Mesothelial cell of epicardium (in vitro differentiated cells): ENCODE measurements around the gene GJA4. TPM values are rescaled to one million over a fixed set of nuclear protein-coding genes. Genes with fewer than 3 reads are reported as not detected.

ENCODE experiments used
- DNase-seq, 2 experiments: peaks; one replicate each; pipeline ENCODE4 v3.0.0; 2021; ENCODE audit warnings: low spot score in 2 of 2; ENCODE audit not compliant: unreplicated experiment in 2 of 2
- H3K27ac Mint-ChIP-seq: 2 replicates; pipeline ENCODE4 v1.8.0; 2021; ENCODE audit warnings: mixed read lengths
- H3K27me3 Mint-ChIP-seq: 2 replicates; pipeline ENCODE4 v1.8.0; 2021; ENCODE audit warnings: low read depth, mixed read lengths
- H3K36me3 Mint-ChIP-seq: 2 replicates; pipeline ENCODE4 v1.8.0; 2021; ENCODE audit warnings: mixed read lengths
- H3K4me1 Mint-ChIP-seq: 2 replicates; pipeline ENCODE4 v1.8.0; 2021; ENCODE audit warnings: mixed read lengths
- H3K4me3 Mint-ChIP-seq: 2 replicates; pipeline ENCODE4 v1.8.0; 2021; ENCODE audit warnings: mild to moderate bottlenecking, moderate library complexity, mixed read lengths
- H3K9me3 Mint-ChIP-seq: 2 replicates; pipeline ENCODE4 v1.8.0; 2021; ENCODE audit warnings: mixed read lengths
- CTCF ChIP-seq: fragments of 200-600 bp; sonication (generic); IDR thresholded peaks from one replicate; pipeline ENCODE4 v1.5.0; 2021; ENCODE audit warnings: antibody characterized with exemption; ENCODE audit not compliant: unreplicated experiment
- total RNA-seq: library from RNA; stranded (reverse); gene quantifications from 3 replicates; pipeline ENCODE4 v1.2.1, GENCODE V29; 2021

The GJA4 gene
- total RNA-seq, 1 donor from 2014 or later = not detected

- H3K9me3 Mint-ChIP-seq = no peaks in the 10 kb centered on the region
- H3K36me3 Mint-ChIP-seq = no peaks in the 10 kb centered on the region
- peak; percentile 54 for TF ChIP-seq CTCF
- H3K4me1 Mint-ChIP-seq = peaks cover 4% of the 10 kb centered on the region
- peaks cover 83% of the 10 kb centered on the region for H3K27me3 Mint-ChIP-seq
- peak in 1 of 2 experiments; percentile 72 for DNase-seq
- no peak overlapping the region for H3K27ac Mint-ChIP-seq
- no peak overlapping the region for H3K4me3 Mint-ChIP-seq
Measured at GRCh38 chr1:34786521-34787325, 6.1 kb upstream of the GJA4 start.

GRCh38 chr1:34787461-34788420 lies 5.1 kb upstream of the GJA4 start:
- peaks cover 3% of the 10 kb centered on the region for H3K4me1 Mint-ChIP-seq
- peaks cover 83% of the 10 kb centered on the region for H3K27me3 Mint-ChIP-seq
- no peak overlapping the region for H3K27ac Mint-ChIP-seq
- TF ChIP-seq CTCF = no peak
- no peaks in the 10 kb centered on the region for H3K36me3 Mint-ChIP-seq
- DNase-seq = no peak
- H3K9me3 Mint-ChIP-seq = no peaks in the 10 kb centered on the region
- no peak overlapping the region for H3K4me3 Mint-ChIP-seq

- Mint-ChIP-seq H3K4me1 (peaks cover 3% of the 10 kb centered on the region), H3K9me3 (no peaks in the 10 kb centered on the region), H3K27ac (no peak overlapping the region), H3K27me3 (peaks cover 85% of the 10 kb centered on the region), H3K36me3 (no peaks in the 10 kb centered on the region), H3K4me3 (no peak overlapping the region)
- DNase-seq = no peak
- no peak for TF ChIP-seq CTCF
Measured at GRCh38 chr1:34790985-34791384, 1.8 kb upstream of the GJA4 start.

GRCh38 chr1:34792424-34792823 lies 375 bp upstream of the GJA4 start:
- H3K4me3 Mint-ChIP-seq = peak overlapping the region; percentile 43
- no peak for TF ChIP-seq CTCF
- H3K27ac Mint-ChIP-seq = no peak overlapping the region
- DNase-seq = no peak
- H3K4me1 Mint-ChIP-seq = peaks cover 3% of the 10 kb centered on the region
- no peaks in the 10 kb centered on the region for H3K9me3 Mint-ChIP-seq
- peaks cover 90% of the 10 kb centered on the region for H3K27me3 Mint-ChIP-seq
- H3K36me3 Mint-ChIP-seq = no peaks in the 10 kb centered on the region

- Mint-ChIP-seq H3K36me3 (no peaks in the 10 kb centered on the region), H3K4me1 (peaks cover 6% of the 10 kb centered on the region), H3K4me3 (no peak overlapping the region), H3K27me3 (peaks cover 78% of the 10 kb centered on the region), H3K9me3 (no peaks in the 10 kb centered on the region), H3K27ac (no peak overlapping the region)
- no peak for DNase-seq
- no peak for TF ChIP-seq CTCF
Measured at GRCh38 chr1:34794001-34794789, 1.4 kb downstream of the GJA4 start.
